Panc1 (cell line): Measurements from ENCODE around the gene ISCA2. TPM values are rescaled to one million over a fixed set of nuclear protein-coding genes. Genes with fewer than 3 reads are reported as not detected.

Experiments used
- ATAC-seq: fragments of 200-7000 bp; cut with Tn5 transposase; 2 replicates; pipeline ENCODE4 v1.9.1; 2020; ENCODE audit warnings: mild to moderate bottlenecking, moderate library complexity
- BruUV-seq: library from RNA; stranded (reverse); fragments of 400-500 nt; replicated peaks from 2 replicates; lab custom pipeline; 2021; lab: Mats Ljungman, UMichigan
- CTCF ChIA-PET: fragments of 300-600 bp; sonication (Branson Sonifier 250); formaldehyde crosslinking; loops from one replicate; lab custom pipeline; 2022; ENCODE audit warnings: antibody characterized with exemption; lab: Charles Lee
- POLR2A ChIA-PET: fragments of 300-600 bp; sonication (Branson Sonifier 250); formaldehyde crosslinking; loops from one replicate; lab custom pipeline; 2022; ENCODE audit warnings: antibody characterized with exemption; lab: Charles Lee
- DNase-seq: peaks from one replicate; pipeline ENCODE4 v3.0.0-alpha.2; 2010; ENCODE audit warnings: low read depth, low spot score
- H3K27ac ChIP-seq: 2 replicates; pipeline ENCODE4 v1.5.1; 2011; ENCODE audit warnings: mild to moderate bottlenecking, low read length, inconsistent platforms
- H3K27me3 ChIP-seq: fragments of 200-500 bp; sonication (Bioruptor generic); 2 replicates; pipeline ENCODE4 v1.6.0; 2014; ENCODE audit warnings: low read length, inconsistent platforms; ENCODE audit not compliant: control insufficient read depth, insufficient read depth
- H3K36me3 ChIP-seq: fragments of 200-500 bp; sonication (Bioruptor generic); 2 replicates; pipeline ENCODE4 v1.5.1; 2014; ENCODE audit warnings: inconsistent platforms, mild to moderate bottlenecking, low read length, moderate library complexity; ENCODE audit not compliant: control insufficient read depth, insufficient read depth
- H3K4me1 ChIP-seq: 2 replicates; pipeline ENCODE4 v1.5.1; 2011; ENCODE audit warnings: inconsistent platforms, mild to moderate bottlenecking, low read length, moderate library complexity; ENCODE audit not compliant: control insufficient read depth, insufficient read depth
- H3K4me3 ChIP-seq, 2 experiments: 2 replicates each; pipeline ENCODE4 v1.5.1; 2011 to 2012; ENCODE audit warnings: low read depth in 2 of 2, low read length in 2 of 2, mild to moderate bottlenecking in 2 of 2, inconsistent platforms in 1 of 2, moderate library complexity in 1 of 2
- H3K9me3 ChIP-seq: fragments of 200-500 bp; sonication (Bioruptor generic); 2 replicates; pipeline ENCODE4 v1.5.1; 2014; ENCODE audit warnings: low read depth, mild to moderate bottlenecking, inconsistent platforms, low read length, moderate library complexity; ENCODE audit not compliant: control insufficient read depth, insufficient read depth
- POLR2AphosphoS5 ChIP-seq: IDR thresholded peaks from 2 replicates; pipeline ENCODE4 v1.6.1; 2012; ENCODE audit warnings: mild to moderate bottlenecking, low read depth, low read length, moderate library complexity
- SIN3A ChIP-seq: IDR thresholded peaks from 2 replicates; pipeline ENCODE4 v1.6.1; 2012; ENCODE audit warnings: low read depth, mild to moderate bottlenecking, low read length, moderate library complexity, borderline replicate concordance; ENCODE audit not compliant: insufficient read depth
- TCF7L2 ChIP-seq: IDR thresholded peaks from 2 replicates; pipeline ENCODE4 v1.6.1; 2011; ENCODE audit warnings: mild to moderate bottlenecking, low read depth, low read length, inconsistent platforms
- in situ Hi-C: cut with HindIII; loops from 2 replicates; pipeline ENCODE4 v1.10.0; 2016; ENCODE audit warnings: low sequenced_read_pairs, low pct_unique_long_range_greater_than_20kb
- intact Hi-C: fragments of 100-400 bp; cut with micrococcal nuclease; formaldehyde crosslinking; loops from one replicate; pipeline ENCODE4 v1.10.0; 2022; ENCODE audit not compliant: unreplicated experiment
- total RNA-seq: library from RNA; stranded (reverse); gene quantifications from one replicate; pipeline ENCODE4 v1.2.1, GENCODE V29; 2021; ENCODE audit not compliant: unreplicated experiment
- TF ChIP-seq, protein P1 (sequence below), 2 experiments: IDR thresholded peaks; 2 replicates each; pipeline ENCODE4 v1.6.1; 2011 to 2012; ENCODE audit warnings: low read depth in 2 of 2, control low read depth in 1 of 2, low read length in 1 of 2, mild to moderate bottlenecking in 1 of 2, moderate library complexity in 1 of 2; ENCODE audit not compliant: insufficient read depth in 1 of 2
- TF ChIP-seq, protein P2 (sequence below): fragments of 450-650 bp; IDR thresholded peaks from 2 replicates; pipeline ENCODE4 v1.5.1; 2017; ENCODE audit warnings: mild to moderate bottlenecking

Gene ISCA2
- total RNA-seq, 1 experiment from 2014 or later: 26.1 TPM

DNA sequence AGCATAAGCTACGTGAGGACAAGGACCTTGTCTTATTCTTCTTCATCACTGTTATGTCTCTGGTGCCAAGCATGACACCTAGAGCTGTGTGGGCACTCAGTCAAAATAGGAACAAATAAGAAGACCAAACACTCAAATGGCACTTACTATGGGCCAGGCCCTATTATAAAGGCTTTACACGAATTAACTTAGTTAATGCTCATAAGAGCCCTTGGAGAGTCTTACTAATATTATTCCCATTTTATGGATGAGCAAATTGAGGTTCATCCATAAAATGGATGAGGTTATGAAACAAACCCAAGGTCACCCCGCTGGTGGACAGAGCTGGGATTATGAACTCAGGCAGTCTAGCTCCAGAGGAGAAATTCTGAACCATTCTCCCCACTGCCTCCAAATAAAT lies 47.7 kb downstream of the ISCA2 start:
- CTCF ChIA-PET: no interaction called here
- no peak for ATAC-seq
- H3K4me1 ChIP-seq: no peaks in the 10 kb centered on the region
- TF ChIP-seq POLR2AphosphoS5 (no peak), SIN3A (no peak), TCF7L2 (no peak)
- TF ChIP-seq, protein P1, sequence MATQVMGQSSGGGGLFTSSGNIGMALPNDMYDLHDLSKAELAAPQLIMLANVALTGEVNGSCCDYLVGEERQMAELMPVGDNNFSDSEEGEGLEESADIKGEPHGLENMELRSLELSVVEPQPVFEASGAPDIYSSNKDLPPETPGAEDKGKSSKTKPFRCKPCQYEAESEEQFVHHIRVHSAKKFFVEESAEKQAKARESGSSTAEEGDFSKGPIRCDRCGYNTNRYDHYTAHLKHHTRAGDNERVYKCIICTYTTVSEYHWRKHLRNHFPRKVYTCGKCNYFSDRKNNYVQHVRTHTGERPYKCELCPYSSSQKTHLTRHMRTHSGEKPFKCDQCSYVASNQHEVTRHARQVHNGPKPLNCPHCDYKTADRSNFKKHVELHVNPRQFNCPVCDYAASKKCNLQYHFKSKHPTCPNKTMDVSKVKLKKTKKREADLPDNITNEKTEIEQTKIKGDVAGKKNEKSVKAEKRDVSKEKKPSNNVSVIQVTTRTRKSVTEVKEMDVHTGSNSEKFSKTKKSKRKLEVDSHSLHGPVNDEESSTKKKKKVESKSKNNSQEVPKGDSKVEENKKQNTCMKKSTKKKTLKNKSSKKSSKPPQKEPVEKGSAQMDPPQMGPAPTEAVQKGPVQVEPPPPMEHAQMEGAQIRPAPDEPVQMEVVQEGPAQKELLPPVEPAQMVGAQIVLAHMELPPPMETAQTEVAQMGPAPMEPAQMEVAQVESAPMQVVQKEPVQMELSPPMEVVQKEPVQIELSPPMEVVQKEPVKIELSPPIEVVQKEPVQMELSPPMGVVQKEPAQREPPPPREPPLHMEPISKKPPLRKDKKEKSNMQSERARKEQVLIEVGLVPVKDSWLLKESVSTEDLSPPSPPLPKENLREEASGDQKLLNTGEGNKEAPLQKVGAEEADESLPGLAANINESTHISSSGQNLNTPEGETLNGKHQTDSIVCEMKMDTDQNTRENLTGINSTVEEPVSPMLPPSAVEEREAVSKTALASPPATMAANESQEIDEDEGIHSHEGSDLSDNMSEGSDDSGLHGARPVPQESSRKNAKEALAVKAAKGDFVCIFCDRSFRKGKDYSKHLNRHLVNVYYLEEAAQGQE (IDR thresholded peaks at IDR 0.05; ENCODE audit: insufficient read depth in 1 of 2, low read depth in 2 of 2, low read length in 1 of 2): no peak
- TF ChIP-seq, protein P2, sequence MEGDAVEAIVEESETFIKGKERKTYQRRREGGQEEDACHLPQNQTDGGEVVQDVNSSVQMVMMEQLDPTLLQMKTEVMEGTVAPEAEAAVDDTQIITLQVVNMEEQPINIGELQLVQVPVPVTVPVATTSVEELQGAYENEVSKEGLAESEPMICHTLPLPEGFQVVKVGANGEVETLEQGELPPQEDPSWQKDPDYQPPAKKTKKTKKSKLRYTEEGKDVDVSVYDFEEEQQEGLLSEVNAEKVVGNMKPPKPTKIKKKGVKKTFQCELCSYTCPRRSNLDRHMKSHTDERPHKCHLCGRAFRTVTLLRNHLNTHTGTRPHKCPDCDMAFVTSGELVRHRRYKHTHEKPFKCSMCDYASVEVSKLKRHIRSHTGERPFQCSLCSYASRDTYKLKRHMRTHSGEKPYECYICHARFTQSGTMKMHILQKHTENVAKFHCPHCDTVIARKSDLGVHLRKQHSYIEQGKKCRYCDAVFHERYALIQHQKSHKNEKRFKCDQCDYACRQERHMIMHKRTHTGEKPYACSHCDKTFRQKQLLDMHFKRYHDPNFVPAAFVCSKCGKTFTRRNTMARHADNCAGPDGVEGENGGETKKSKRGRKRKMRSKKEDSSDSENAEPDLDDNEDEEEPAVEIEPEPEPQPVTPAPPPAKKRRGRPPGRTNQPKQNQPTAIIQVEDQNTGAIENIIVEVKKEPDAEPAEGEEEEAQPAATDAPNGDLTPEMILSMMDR: no peak
- POLR2A ChIA-PET: no interaction called here
- H3K4me3 ChIP-seq: no peak overlapping the region
- intact Hi-C loops (no loop called here), in situ Hi-C loops (no loop called here)
- DNase-seq: no peak
- no peaks in the 10 kb centered on the region for H3K36me3 ChIP-seq
- no peak overlapping the region for H3K27ac ChIP-seq
- no peaks in the 10 kb centered on the region for H3K27me3 ChIP-seq
- H3K9me3 ChIP-seq: no peaks in the 10 kb centered on the region
- BruUV-seq: no TSS peak

DNA sequence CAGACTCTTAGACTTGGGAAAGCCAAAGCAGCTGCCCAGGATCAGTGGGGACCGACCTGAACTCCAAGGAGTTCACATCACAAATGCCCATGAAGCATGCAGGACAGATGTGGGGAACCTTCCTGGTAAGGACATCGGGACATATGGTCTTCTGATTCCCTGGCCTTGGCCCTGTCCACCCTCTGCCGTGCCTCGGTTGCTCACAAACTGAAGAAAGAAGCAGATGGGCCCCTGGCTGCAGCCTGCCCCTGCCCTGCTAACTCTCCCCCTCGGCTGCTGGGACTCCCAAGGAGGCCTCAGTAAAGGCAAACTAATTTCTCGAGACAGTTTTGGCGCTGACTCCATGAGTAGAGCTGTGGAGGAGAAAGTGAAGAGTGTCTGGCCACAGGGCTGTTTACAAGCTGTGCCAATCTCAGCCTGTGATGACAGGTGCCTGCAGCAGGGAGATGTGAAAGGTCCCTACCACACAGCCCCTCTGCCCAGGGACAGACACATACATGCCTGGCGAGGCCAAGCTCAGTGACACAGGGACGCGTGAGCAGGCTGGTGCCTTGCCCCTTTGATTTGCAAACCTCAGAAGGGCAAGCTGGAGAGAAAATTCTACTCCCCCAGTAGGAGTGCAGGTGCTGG lies 48.6 kb downstream of the ISCA2 start:
- ChIA-PET POLR2A (no interaction called here), CTCF (no interaction called here)
- H3K9me3 ChIP-seq: no peaks in the 10 kb centered on the region
- no peak overlapping the region for H3K27ac ChIP-seq
- TF ChIP-seq TCF7L2 (no peak), SIN3A (no peak)
- no TSS peak for BruUV-seq
- H3K27me3 ChIP-seq: no peaks in the 10 kb centered on the region
- H3K4me1 ChIP-seq: no peaks in the 10 kb centered on the region
- in situ Hi-C loops (no loop called here), intact Hi-C loops (no loop called here)
- ATAC-seq (no peak), DNase-seq (no peak)
- H3K36me3 ChIP-seq: no peaks in the 10 kb centered on the region
- no peak overlapping the region for H3K4me3 ChIP-seq

- in situ Hi-C loops (no loop called here), intact Hi-C loops (no loop called here)
- ChIA-PET POLR2A (no interaction called here), CTCF (no interaction called here)
- no peaks in the 10 kb centered on the region for H3K36me3 ChIP-seq
- DNase-seq (no peak), ATAC-seq (no peak)
- H3K27ac ChIP-seq: no peak overlapping the region
- no peak overlapping the region for H3K4me3 ChIP-seq
- no TSS peak for BruUV-seq
- TF ChIP-seq TCF7L2 (no peak), SIN3A (no peak), POLR2AphosphoS5 (no peak)
- TF ChIP-seq, protein P2: no peak
- TF ChIP-seq, protein P1 (IDR thresholded peaks at IDR 0.05; ENCODE audit: insufficient read depth in 1 of 2, low read depth in 2 of 2, low read length in 1 of 2): no peak
- no peaks in the 10 kb centered on the region for H3K4me1 ChIP-seq
- H3K27me3 ChIP-seq: no peaks in the 10 kb centered on the region
- H3K9me3 ChIP-seq: no peaks in the 10 kb centered on the region
Measured at GRCh38 chr14:74543771-74544438, 50.3 kb downstream of the ISCA2 start.
